KMS-11 (cell line): ENCODE results near the gene CD99L2.

ENCODE experiments used
- H2AFZ ChIP-seq: fragments of 200-600 bp; sonication (generic); 2 replicates; pipeline ENCODE4 v1.6.1; 2016; ENCODE audit warnings: antibody characterized with exemption, mixed run types, low read depth
- H3K27ac ChIP-seq: fragments of 200-600 bp; sonication (generic); 2 replicates; pipeline ENCODE4 v1.6.1; 2016; ENCODE audit warnings: mild to moderate bottlenecking, mixed run types
- H3K27me3 ChIP-seq: fragments of 200-600 bp; sonication (generic); 2 replicates; pipeline ENCODE4 v1.6.1; 2017; ENCODE audit warnings: mild to moderate bottlenecking, low read depth, mixed run types, moderate library complexity; ENCODE audit not compliant: insufficient read depth
- H3K36me3 ChIP-seq: fragments of 200-600 bp; sonication (generic); 2 replicates; pipeline ENCODE4 v1.6.1; 2017; ENCODE audit warnings: mild to moderate bottlenecking, mixed run types; ENCODE audit not compliant: insufficient read depth
- H3K4me1 ChIP-seq: fragments of 200-600 bp; sonication (generic); 2 replicates; pipeline ENCODE4 v1.6.1; 2016; ENCODE audit warnings: mild to moderate bottlenecking, low read depth, mixed run types; ENCODE audit not compliant: poor library complexity, severe bottlenecking
- H3K4me2 ChIP-seq: fragments of 200-600 bp; sonication (generic); 2 replicates; pipeline ENCODE4 v1.7.0; 2016; ENCODE audit warnings: mild to moderate bottlenecking, mixed run types
- H3K4me3 ChIP-seq: fragments of 200-600 bp; sonication (generic); IDR thresholded peaks from 2 replicates; pipeline ENCODE4 v1.6.1; 2017; ENCODE audit warnings: low read depth, low read length, mixed read lengths; ENCODE audit not compliant: insufficient read depth
- H3K79me2 ChIP-seq: fragments of 200-600 bp; sonication (generic); 2 replicates; pipeline ENCODE4 v1.6.1; 2016; ENCODE audit warnings: low read depth, mixed run types; ENCODE audit not compliant: insufficient read depth
- H3K9ac ChIP-seq: fragments of 200-600 bp; sonication (generic); 2 replicates; pipeline ENCODE4 v1.6.1; 2016; ENCODE audit warnings: mild to moderate bottlenecking, mixed run types
- H4K20me1 ChIP-seq: fragments of 200-600 bp; sonication (generic); 2 replicates; pipeline ENCODE4 v1.6.1; 2016; ENCODE audit warnings: mild to moderate bottlenecking, mixed run types; ENCODE audit not compliant: insufficient read depth
- TF ChIP-seq, protein P1 (sequence below): fragments of 200-600 bp; sonication (generic); conservative IDR thresholded peaks from 2 replicates; pipeline ENCODE4 v1.6.1; 2017; ENCODE audit warnings: low read depth, mild to moderate bottlenecking, antibody characterized with exemption, low read length, moderate library complexity, mixed read lengths

Gene CD99L2

DNA sequence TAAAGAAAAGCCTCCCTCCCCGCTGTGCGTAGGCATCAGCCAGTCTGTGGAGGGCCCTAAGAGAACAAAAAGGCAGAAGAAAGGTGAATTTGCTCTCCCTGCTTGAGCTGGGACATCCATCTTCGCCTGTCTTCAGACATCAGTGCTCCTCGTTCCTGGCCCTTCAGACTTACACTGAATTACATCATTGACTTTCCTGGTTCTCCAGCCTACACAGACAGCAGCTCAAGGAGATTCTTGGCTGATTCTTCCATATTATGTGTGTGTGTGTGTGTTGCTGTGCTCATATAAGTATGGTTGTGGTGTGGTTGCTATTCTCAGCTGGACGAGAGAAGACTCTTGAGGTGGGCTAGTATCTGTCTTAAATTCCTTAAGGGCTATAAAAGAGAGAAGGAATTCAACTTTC is 35.5 kb upstream of the CD99L2 start:
- no peak overlapping the region for H3K27ac ChIP-seq
- H3K27me3 ChIP-seq = no peaks in the 10 kb centered on the region
- no peaks in the 10 kb centered on the region for H4K20me1 ChIP-seq
- TF ChIP-seq, protein P1, sequence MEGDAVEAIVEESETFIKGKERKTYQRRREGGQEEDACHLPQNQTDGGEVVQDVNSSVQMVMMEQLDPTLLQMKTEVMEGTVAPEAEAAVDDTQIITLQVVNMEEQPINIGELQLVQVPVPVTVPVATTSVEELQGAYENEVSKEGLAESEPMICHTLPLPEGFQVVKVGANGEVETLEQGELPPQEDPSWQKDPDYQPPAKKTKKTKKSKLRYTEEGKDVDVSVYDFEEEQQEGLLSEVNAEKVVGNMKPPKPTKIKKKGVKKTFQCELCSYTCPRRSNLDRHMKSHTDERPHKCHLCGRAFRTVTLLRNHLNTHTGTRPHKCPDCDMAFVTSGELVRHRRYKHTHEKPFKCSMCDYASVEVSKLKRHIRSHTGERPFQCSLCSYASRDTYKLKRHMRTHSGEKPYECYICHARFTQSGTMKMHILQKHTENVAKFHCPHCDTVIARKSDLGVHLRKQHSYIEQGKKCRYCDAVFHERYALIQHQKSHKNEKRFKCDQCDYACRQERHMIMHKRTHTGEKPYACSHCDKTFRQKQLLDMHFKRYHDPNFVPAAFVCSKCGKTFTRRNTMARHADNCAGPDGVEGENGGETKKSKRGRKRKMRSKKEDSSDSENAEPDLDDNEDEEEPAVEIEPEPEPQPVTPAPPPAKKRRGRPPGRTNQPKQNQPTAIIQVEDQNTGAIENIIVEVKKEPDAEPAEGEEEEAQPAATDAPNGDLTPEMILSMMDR = no peak
- no peaks in the 10 kb centered on the region for H3K79me2 ChIP-seq
- no peaks in the 10 kb centered on the region for H3K4me1 ChIP-seq
- H3K9ac ChIP-seq = no peak overlapping the region
- no peak overlapping the region for H3K4me2 ChIP-seq
- H3K36me3 ChIP-seq = no peaks in the 10 kb centered on the region
- H2AFZ ChIP-seq = no peak overlapping the region
- H3K4me3 ChIP-seq = no peak overlapping the region

DNA sequence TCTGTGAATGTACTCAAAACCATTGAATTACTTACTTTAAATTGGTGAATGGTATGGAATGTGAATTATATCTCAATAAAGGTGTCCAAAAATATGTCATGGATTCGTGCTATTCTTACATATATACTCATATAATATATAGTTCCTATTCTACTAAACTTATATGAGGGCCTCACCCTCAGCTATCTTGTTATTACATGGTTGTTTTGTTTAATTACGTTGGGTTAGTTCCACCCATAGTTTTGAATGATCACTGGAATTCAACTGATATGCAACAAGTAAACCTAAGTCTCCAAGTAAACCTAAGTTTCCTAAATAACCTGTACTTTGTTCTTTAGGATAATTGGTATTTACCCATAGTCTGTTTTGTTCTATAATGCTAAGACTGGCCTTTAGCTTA is 30.6 kb upstream of the CD99L2 start:
- no peak overlapping the region for H3K4me3 ChIP-seq
- no peaks in the 10 kb centered on the region for H4K20me1 ChIP-seq
- H3K4me2 ChIP-seq = no peak overlapping the region
- H3K9ac ChIP-seq = no peak overlapping the region
- H3K79me2 ChIP-seq = no peaks in the 10 kb centered on the region
- TF ChIP-seq, protein P1 = no peak
- H2AFZ ChIP-seq = no peak overlapping the region
- H3K27me3 ChIP-seq = no peaks in the 10 kb centered on the region
- no peak overlapping the region for H3K27ac ChIP-seq
- H3K36me3 ChIP-seq = no peaks in the 10 kb centered on the region
- H3K4me1 ChIP-seq = no peaks in the 10 kb centered on the region

DNA sequence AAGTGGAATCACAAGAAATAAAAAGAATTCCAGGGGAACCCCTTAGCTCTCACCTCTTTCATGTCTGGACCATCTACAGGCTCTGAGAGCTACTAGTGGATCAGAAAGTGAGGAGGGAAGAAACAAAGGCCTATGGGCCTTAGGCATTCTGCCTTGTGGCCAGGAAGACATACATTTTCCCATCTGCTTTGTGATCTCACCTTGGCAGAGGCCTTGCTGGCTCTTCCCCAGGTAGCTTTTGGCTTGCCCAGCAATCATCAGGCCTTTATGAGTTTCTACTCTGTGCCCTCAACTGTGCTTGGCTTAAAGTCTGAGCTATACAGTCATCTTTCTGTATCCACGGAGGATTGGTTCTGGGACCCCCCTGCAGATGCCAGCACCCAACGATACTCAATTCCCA is 28.3 kb upstream of the CD99L2 start:
- Histone ChIP-seq H3K36me3 (no peaks in the 10 kb centered on the region), H2AFZ (no peak overlapping the region), H3K27ac (no peak overlapping the region), H3K4me2 (no peak overlapping the region), H3K9ac (no peak overlapping the region), H3K79me2 (no peaks in the 10 kb centered on the region), H3K4me1 (no peaks in the 10 kb centered on the region), H4K20me1 (no peaks in the 10 kb centered on the region), H3K27me3 (no peaks in the 10 kb centered on the region), H3K4me3 (no peak overlapping the region)
- TF ChIP-seq, protein P1 = no peak

DNA sequence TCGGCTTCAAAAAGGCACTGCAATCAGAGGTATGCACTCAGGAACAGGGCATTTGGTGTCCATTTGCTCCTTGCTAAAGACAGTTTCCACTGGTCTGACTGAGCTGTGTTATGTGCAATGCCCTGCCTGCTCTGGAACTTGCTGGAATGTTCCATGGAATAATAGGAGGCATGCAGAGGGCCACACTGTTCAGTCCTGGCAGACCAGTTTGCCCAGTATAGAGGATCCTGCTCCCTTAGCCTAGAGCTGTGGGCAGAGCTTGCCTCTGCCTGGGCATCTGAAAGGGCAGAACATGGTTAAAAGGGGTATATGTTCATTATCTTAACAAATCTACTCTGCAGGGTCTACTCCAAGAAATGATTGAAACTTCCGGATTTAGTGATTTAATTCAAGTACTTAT is 27.8 kb upstream of the CD99L2 start:
- Histone ChIP-seq H3K27me3 (no peaks in the 10 kb centered on the region), H3K4me3 (no peak overlapping the region), H3K9ac (no peak overlapping the region), H3K36me3 (no peaks in the 10 kb centered on the region), H3K27ac (no peak overlapping the region), H3K79me2 (no peaks in the 10 kb centered on the region), H2AFZ (no peak overlapping the region), H3K4me2 (no peak overlapping the region), H4K20me1 (no peaks in the 10 kb centered on the region), H3K4me1 (no peaks in the 10 kb centered on the region)
- TF ChIP-seq, protein P1 = no peak

DNA sequence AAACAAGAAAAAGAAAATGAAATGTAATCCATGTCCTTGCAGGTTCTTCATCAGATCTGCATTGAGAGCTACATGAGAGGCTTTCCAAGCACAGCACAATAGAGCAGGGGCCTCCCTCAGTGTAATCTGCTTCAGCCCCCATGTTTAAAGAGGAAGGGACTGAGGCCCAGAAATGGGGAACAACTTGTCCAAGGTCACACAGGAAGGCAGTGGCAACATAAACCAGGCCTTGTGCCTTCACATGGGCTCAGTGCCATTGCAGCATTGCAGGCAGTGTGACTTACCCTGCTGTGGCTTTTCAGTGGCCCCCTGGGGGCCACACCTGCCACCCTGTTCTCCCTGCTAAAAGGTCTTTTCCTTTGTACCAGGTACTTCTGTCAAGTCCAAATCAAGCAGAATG is 20.9 kb upstream of the CD99L2 start:
- H4K20me1 ChIP-seq = no peaks in the 10 kb centered on the region
- no peak overlapping the region for H3K4me3 ChIP-seq
- H3K4me2 ChIP-seq = no peak overlapping the region
- H3K4me1 ChIP-seq = no peaks in the 10 kb centered on the region
- no peaks in the 10 kb centered on the region for H3K36me3 ChIP-seq
- TF ChIP-seq, protein P1 = no peak
- no peak overlapping the region for H2AFZ ChIP-seq
- H3K9ac ChIP-seq = no peak overlapping the region
- H3K79me2 ChIP-seq = no peaks in the 10 kb centered on the region
- no peaks in the 10 kb centered on the region for H3K27me3 ChIP-seq
- no peak overlapping the region for H3K27ac ChIP-seq
